Cardiac muscle cell (in vitro differentiated cells and primary cell): Measurements from ENCODE around the gene ANAPC2. TPM values are rescaled to one million over a fixed set of nuclear protein-coding genes. Genes with fewer than 3 reads are reported as not detected.

Experiments
- DNase-seq, 2 donors: peaks; one replicate each; pipeline versions ENCODE4 v3.0.0 to v3.0.0-alpha.2; 2010 to 2017; ENCODE audit warnings: low read depth in 1 of 2, low spot score in 1 of 2
- H3K27ac ChIP-seq: fragments of 200-600 bp; sonication (generic); 2 replicates; pipeline ENCODE4 v1.5.1; 2016
- H3K27me3 ChIP-seq: fragments of 200-600 bp; sonication (generic); 2 replicates; pipeline ENCODE4 v1.6.0; 2016; ENCODE audit warnings: control low read depth
- H3K36me3 ChIP-seq: fragments of 200-600 bp; sonication (generic); 2 replicates; pipeline ENCODE4 v1.5.1; 2016; ENCODE audit warnings: control low read depth
- H3K4me1 ChIP-seq: fragments of 200-600 bp; sonication (generic); 2 replicates; pipeline ENCODE4 v1.8.1; 2017; ENCODE audit warnings: low read depth, mild to moderate bottlenecking, mixed run types
- H3K4me3 ChIP-seq: fragments of 200-600 bp; sonication (generic); 2 replicates; pipeline ENCODE4 v1.5.1; 2016; ENCODE audit warnings: mild to moderate bottlenecking
- H3K9me3 ChIP-seq: fragments of 200-600 bp; sonication (generic); 2 replicates; pipeline ENCODE4 v1.5.1; 2017; ENCODE audit warnings: low read depth, mild to moderate bottlenecking, control low read depth
- CTCF ChIP-seq: IDR thresholded peaks from 2 replicates; pipeline ENCODE4 v1.5.1; 2012; ENCODE audit warnings: low read depth, mild to moderate bottlenecking, low read length
- polyA plus RNA-seq: library from polyadenylated mRNA; unstranded; fragments of >200 nt; fragmentation: Nextera tagmentation; extraction: Ambion mirVana; gene quantifications from 2 replicates; pipeline ENCODE4 v1.2.1, GENCODE V29; 2016
- total RNA-seq: library from RNA; depleted of rRNA; stranded (reverse); fragments of >200 nt; gene quantifications from 2 replicates; pipeline ENCODE4 v1.2.3, GENCODE V29; 2016

The ANAPC2 gene
- total RNA-seq (29.8 and 42.8 TPM in 2 replicates), polyA plus RNA-seq (15.5 and 17.9 TPM in 2 replicates)

GRCh38 chr9:137188490-137189296, at the start of gene ANAPC2, which contains the start of gene SSNA1:
Gene ANAPC2, minus strand, starts transcription at chr9:137188560. Its CDS starts 28 bp downstream, at chr9:137188532.
Gene SSNA1, plus strand, starts transcription at chr9:137188676. Its CDS starts 51 bp downstream, at chr9:137188727.
- Histone ChIP-seq H3K36me3 (peaks cover 7% of the 10 kb centered on the region), H3K4me1 (peaks cover 18% of the 10 kb centered on the region), H3K9me3 (no peaks in the 10 kb centered on the region), H3K4me3 (peak within 1 kb of the TSS; percentile 82), H3K27me3 (no peaks in the 10 kb centered on the region), H3K27ac (peak within 1 kb of the TSS; percentile 96)
- DNase-seq: peak; percentile 96
- TF ChIP-seq CTCF: peak; percentile 50

GRCh38 chr9:137236936-137237421, 48.6 kb upstream of the ANAPC2 start:
- peaks cover 15% of the 10 kb centered on the region for H3K4me1 ChIP-seq
- H3K9me3 ChIP-seq: no peaks in the 10 kb centered on the region
- no peaks in the 10 kb centered on the region for H3K27me3 ChIP-seq
- H3K27ac ChIP-seq: peak overlapping the region; percentile 11
- no peak for DNase-seq
- no peak for TF ChIP-seq CTCF
- H3K36me3 ChIP-seq: peaks cover 1% of the 10 kb centered on the region
- no peak overlapping the region for H3K4me3 ChIP-seq

- Histone ChIP-seq H3K9me3 (no peaks in the 10 kb centered on the region), H3K4me3 (no peak overlapping the region), H3K4me1 (peaks cover 14% of the 10 kb centered on the region), H3K36me3 (no peaks in the 10 kb centered on the region), H3K27me3 (no peaks in the 10 kb centered on the region), H3K27ac (peak overlapping the region; percentile 32)
- peak; percentile 97 for TF ChIP-seq CTCF
- DNase-seq: peak; percentile 80 to 96
These were observed 48.0 kb upstream of the ANAPC2 start for GRCh38 chr9:137236238-137236935.

- no peak overlapping the region for H3K4me3 ChIP-seq
These were observed 47.3 kb upstream of the ANAPC2 start for GRCh38 chr9:137235424-137236237.

More at GRCh38 chr9:137235424-137236237, 47.3 kb upstream of the ANAPC2 start:
- no peak for DNase-seq
- Histone ChIP-seq H3K27ac (peak overlapping the region; percentile 32), H3K4me1 (peaks cover 14% of the 10 kb centered on the region), H3K27me3 (no peaks in the 10 kb centered on the region), H3K9me3 (no peaks in the 10 kb centered on the region), H3K36me3 (no peaks in the 10 kb centered on the region)
- TF ChIP-seq CTCF: no peak
